GM18520 (cell line): ENCODE measurements around the gene BCL3.

Experiments
- ATAC-seq: cut with Tn5 transposase; IDR thresholded peaks from one replicate; pipeline ENCODE4 v1.9.1; 2021; ENCODE audit not compliant: unreplicated experiment

The BCL3 gene

GRCh38 chr19:44740351-44740824 lies 8.1 kb upstream of the BCL3 start:
- ATAC-seq = no peak

- ATAC-seq = no peak
These were observed 7.2 kb upstream of the BCL3 start for GRCh38 chr19:44741258-44741731.

GRCh38 chr19:44741841-44742329 lies 6.6 kb upstream of the BCL3 start:
- no peak for ATAC-seq

DNA sequence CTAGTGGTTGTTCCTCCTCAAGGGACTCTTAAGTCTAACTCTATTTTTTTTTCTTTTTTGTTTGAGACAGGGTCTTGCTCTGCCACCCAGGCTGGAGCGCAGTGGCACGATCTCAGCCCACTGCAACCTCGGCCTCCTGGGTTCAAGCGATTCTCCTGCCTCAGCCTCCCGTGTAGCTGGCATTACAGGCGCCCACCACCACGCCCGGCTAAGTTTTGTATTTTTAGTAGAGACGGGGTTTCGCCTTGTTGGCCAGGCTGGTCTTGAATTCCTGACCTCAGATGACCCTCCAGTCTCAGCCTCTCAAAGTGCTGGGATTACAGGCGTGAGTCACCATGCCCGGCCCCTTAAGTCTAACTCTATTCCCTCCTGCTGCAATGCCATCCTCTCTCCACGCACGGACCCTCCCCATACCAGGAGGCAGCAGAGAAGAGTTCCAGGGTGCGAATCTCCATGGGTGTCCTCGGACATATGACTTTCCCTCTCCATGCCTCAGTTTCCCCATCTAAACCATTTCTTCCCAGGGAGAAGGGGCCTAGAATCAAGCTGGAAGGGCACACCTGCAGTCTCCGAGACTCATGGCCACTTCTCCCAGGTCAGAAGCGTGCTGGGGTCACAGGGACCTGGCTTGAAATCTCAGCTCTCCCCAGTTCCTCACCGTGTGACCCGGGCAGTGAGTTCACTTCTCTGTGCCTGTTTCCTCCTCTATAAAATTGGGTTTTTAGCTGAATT lies 6.0 kb upstream of the BCL3 start:
- ATAC-seq = no peak

- no peak for ATAC-seq
These were observed 3.6 kb upstream of the BCL3 start for GRCh38 chr19:44744871-44745332.

DNA sequence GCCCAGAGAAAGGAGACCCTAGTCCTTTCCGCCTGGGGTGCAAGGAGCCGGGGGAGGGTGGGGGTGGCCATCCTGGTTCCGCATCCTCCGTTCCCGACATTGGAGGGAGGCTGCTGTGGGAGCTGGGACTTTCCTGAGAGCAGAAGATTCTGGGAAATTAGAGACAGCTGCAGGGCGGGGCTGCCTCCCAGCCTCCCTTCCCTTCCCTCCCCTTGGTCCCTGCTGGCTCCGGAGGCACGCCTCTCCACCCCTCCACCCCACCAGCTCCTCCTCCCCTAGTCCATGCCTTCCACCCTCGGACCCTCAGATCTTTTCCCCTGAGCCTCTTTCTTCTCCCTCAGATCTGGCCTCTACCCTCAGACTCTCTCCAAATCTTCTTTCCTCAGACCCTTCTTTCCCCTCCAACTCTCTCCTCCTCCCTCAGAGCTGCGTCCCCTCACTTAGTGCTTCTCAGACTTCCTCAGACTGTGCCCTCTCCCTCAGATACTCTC lies 3.1 kb upstream of the BCL3 start:
- no peak for ATAC-seq

GRCh38 chr19:44745887-44746600 lies 2.5 kb upstream of the BCL3 start:
- no peak for ATAC-seq

- ATAC-seq = no peak
These were observed 1.9 kb upstream of the BCL3 start for GRCh38 chr19:44746616-44746945.

- peak; percentile 35 for ATAC-seq
These were observed 1.4 kb upstream of the BCL3 start for GRCh38 chr19:44746946-44747738.

DNA sequence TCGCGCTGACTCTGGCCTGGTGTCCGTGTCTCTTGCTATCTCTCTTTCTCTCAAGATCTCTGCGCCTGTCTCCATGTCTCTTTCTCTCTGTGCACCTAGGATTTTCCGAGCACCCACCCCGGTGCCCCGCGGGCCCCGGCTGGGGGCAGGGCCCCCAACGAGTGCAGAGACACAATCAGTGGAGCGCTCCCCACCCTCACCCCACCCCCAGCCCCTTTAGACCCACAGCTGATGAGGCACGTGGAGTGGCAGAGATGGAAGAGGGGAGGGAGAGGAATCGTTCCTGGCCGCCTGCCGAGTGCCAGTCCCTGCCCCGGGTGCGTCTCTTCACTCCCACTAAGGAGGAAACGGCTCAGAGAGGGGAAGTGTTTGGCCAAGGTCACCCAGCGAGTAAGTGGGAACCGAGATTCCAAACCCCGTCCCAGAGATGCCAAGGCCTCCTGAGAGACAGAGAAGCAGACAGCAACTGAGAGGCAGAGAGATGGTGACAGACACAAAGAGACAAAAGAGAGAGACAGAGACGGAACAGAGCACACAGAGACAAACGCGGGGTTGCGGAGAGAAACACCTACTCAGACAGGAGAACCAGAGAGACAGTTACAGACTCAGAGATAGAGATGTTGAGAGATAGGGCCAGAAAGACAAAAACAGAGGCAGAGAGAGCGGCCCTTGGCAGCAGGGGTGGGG lies 626 bp upstream of the BCL3 start:
- no peak for ATAC-seq

GRCh38 chr19:44749292-44749691 lies 784 bp downstream of the BCL3 start:
- ATAC-seq = no peak

GRCh38 chr19:44749994-44750393 lies 1.5 kb downstream of the BCL3 start:
- ATAC-seq = no peak

DNA sequence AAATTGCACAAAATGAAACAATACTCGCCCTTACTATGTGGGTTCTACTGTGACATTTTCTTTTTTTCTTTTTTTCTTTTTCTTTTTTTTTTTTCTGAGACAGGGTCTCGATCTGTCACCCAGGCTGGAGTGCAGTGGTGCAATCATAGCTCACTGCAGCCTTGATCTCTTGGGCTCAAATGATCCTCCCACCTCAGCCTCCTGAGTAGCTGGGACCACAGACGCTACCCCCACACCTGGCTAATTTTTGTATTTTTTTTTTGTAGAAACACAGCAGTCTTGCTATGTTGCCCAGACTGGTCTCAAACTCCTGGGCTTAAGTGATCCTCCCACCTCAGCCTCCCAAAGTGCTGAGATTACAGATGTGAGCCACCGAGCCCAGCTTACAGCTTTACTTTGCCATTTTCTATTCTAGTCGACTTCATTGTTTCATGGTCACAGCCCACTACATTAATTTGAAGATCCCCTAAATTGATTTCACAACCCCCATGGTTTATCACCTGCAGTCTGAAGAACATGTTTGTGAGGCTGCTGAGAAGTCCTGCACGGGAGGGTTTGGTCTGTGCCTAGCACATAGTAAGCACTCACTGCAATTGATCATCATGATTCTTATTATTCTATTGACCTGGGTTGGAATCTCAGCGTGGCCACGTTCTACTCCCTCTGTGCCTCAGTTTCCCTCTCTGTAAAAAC lies 3.8 kb downstream of the BCL3 start:
- no peak for ATAC-seq

DNA sequence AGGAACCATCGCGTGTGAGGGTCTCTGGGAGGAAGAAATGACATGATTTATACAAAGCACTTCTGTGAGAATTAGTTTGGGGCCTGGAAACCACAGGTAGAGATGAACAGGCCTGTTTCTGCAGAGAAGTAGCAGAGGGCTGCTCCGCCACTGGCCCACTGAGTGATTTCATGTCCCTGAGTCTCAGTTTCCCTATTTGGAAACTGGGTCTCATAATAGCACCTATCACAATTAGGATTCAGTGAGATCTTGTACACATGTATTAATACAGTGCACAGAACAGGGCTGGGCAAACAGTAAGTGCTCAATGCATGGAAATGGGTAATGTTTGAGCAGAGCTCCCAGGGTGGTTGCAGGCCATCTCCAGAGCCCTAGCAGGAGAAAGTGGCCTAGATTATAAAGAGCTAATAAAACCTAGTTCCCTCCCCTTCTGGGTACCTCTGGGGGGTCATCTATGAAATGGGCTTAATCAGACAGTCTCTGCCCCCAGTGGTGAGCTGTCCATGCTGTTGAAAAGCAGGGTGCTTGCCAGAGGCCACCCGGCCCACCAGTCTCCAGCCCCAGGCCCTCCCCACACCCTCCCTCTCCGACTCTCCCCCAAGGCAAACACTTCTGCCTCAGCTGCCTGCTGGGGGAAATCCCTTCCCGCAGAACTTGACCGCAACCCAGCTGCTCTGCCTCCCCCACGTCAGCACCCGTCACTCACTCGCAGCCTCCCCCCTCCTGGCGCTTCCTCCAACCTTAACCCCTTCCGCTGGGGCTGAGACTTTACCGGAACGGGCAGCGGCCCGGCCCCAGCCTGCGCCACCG lies 4.5 kb downstream of the BCL3 start:
- ATAC-seq = peak; percentile 47

GRCh38 chr19:44753626-44753931 lies 5.1 kb downstream of the BCL3 start:
- ATAC-seq = no peak

- ATAC-seq = no peak
These were observed 5.6 kb downstream of the BCL3 start for GRCh38 chr19:44753932-44754749.

GRCh38 chr19:44754750-44755080 lies 6.2 kb downstream of the BCL3 start:
- no peak for ATAC-seq

GRCh38 chr19:44755219-44755618 lies 6.7 kb downstream of the BCL3 start:
- ATAC-seq = no peak

DNA sequence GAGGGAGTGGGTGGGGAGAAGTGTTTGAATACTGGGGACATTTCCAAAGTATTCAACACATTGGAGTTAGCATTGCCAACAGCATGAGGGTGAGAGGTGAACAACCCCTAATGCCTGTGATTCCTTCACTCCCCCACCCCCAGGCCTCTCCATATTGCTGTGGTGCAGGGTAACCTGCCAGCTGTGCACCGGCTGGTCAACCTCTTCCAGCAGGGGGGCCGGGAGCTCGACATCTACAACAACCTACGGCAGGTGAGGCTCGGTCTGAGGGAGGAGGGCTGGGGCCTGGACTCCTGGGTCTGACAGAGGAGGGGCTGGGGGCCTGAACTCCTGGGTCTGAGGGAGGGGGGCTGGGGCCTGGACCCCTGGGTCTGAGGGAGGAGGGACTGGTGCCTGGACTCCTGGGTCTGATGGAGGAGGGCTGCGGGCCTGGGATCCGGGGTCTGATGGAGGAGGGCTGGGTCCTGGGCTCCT lies 7.6 kb downstream of the BCL3 start:
- ATAC-seq = no peak
